GM12872 (cell line): ENCODE measurements around the gene C1orf35.
A peak's percentile ranks its signal among the peaks of the same experiment; 100 is the strongest.

Source experiments
- TF ChIP-seq, protein P1 (sequence below): IDR thresholded peaks from 3 replicates; pipeline ENCODE4 v1.5.1; 2011; ENCODE audit warnings: low read depth, mild to moderate bottlenecking, low read length, moderate library complexity; ENCODE audit not compliant: insufficient read depth

The C1orf35 gene

GRCh38 chr1:228077565-228078330, 25.4 kb downstream of the C1orf35 start:
- TF ChIP-seq, protein P1, sequence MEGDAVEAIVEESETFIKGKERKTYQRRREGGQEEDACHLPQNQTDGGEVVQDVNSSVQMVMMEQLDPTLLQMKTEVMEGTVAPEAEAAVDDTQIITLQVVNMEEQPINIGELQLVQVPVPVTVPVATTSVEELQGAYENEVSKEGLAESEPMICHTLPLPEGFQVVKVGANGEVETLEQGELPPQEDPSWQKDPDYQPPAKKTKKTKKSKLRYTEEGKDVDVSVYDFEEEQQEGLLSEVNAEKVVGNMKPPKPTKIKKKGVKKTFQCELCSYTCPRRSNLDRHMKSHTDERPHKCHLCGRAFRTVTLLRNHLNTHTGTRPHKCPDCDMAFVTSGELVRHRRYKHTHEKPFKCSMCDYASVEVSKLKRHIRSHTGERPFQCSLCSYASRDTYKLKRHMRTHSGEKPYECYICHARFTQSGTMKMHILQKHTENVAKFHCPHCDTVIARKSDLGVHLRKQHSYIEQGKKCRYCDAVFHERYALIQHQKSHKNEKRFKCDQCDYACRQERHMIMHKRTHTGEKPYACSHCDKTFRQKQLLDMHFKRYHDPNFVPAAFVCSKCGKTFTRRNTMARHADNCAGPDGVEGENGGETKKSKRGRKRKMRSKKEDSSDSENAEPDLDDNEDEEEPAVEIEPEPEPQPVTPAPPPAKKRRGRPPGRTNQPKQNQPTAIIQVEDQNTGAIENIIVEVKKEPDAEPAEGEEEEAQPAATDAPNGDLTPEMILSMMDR, result no peak

- TF ChIP-seq, protein P1, result no peak
These were observed 26.2 kb downstream of the C1orf35 start for GRCh38 chr1:228076796-228077430.

DNA sequence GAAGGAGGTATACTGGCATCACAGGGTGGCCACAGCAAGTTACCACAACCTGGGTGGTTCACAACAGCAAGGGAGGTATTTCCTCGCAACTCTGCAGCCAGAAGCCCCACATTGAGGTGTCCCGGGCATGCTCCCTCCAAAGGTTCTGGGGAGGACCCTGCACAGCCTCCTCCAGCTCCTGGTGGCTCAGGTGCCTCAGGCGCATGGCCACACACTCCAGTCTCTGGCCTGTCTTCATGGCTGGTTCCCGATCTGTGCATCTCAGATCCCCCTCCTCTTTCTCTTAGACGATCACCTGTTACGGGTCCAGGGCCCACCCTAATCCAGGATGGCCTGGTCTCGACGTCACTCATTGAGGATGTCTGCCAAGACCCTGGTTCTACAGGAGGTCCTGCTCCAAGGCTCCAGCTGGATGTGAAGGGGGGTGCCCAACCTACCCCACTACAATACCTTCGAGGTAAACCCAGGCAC, 27.3 kb downstream of the C1orf35 start:
- TF ChIP-seq, protein P1, result no peak

DNA sequence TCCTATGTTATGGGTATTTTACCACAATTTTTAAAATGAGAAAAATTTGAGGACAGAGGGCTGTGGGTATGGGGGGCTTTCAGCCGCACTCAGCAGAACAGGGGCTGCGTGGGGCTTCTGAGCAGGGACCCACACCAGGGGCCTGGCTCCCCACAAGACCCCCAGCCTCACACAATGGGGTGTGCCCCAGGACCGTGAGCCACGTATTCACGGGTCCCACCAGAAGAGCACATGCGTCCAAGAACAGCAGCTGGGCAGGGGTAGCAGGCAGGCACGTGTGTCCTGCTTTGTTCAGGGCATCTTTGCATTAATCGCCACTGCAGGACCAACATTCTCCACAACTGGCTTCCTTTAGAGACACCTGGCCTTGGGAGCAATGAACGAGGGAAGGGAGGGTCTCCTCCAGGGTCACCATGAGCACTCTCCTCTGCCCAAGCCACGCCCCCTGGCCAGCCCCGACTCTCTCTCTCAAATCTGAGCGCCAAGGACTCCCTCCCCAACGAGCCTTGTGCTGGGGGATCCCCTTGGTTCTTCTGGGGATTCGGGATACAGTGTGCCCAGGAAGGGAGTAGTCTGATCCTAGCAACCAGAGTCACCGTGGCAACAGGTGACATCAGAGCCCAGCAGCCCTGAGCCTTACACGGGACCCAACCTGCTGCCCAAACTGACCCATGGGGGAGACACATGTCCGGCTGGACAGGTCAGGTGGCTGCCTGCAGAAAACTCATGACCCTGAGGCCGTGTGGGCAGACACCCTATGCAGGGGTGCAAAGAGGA, 28.0 kb downstream of the C1orf35 start:
- TF ChIP-seq, protein P1, result no peak

DNA sequence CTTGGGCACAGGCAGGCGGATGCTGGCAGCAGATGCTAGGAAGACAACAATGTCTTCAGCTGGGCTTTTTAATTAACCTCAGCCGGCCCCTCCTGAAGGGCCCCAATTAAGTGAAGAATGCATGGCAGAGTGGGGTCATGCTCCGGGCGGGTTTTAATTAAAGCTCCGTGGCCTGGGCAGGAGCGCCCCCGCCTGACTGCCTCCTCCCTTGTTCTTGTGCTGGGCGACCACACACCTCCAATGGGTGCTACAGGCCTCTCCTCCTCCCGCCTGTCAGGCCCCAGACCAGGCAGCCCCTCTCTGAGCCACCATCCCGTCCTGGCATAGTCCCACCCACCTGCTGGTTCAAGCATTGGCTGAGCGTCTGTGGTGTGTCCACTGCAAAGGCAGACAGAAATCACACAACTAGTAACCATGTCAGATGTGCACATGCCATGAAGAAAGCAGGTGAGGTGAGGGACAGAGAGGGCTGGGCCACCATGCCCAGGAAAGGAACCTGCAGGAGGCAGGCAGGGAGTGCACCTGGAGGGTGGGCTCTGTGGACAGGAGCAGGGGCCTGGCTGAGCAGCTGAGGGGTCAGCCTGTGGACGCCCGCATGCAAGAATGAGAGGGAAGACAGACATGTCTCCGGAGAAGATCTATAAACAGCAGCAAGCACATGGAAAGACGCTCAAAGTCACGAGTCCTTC, 29.1 kb downstream of the C1orf35 start:
- TF ChIP-seq, protein P1, result peak; percentile 28; the same call in 1 of the 3 replicates

- TF ChIP-seq, protein P1, result no peak
These were observed 29.9 kb downstream of the C1orf35 start for GRCh38 chr1:228073061-228073856.
